Gastrocnemius medialis (tissue), 4 donors: Measurements from ENCODE around the gene SUN1.

Experiments used
- POLR2A ChIP-seq, 2 donors: fragments of 450-650 bp; IDR thresholded peaks; one replicate each; pipeline ENCODE4 v1.6.1; 2017; ENCODE audit warnings: antibody characterized with exemption in 2 of 2, mild to moderate bottlenecking in 2 of 2, moderate library complexity in 2 of 2
- TF ChIP-seq, protein P1 (sequence below), 5 experiments: fragments of 450-650 bp in 3 of 5; fragments of 200-600 bp in 2 of 5; sonication (generic) in 2 of 5; IDR thresholded peaks in 4 of 5; conservative IDR thresholded peaks in 1 of 5; 1 replicate in 4 of 5; 2 replicates in 1 of 5; pipeline ENCODE4 v1.5.1; 2016 to 2019; ENCODE audit warnings: antibody characterized with exemption in 5 of 5, mild to moderate bottlenecking in 3 of 5, moderate library complexity in 3 of 5

DNA sequence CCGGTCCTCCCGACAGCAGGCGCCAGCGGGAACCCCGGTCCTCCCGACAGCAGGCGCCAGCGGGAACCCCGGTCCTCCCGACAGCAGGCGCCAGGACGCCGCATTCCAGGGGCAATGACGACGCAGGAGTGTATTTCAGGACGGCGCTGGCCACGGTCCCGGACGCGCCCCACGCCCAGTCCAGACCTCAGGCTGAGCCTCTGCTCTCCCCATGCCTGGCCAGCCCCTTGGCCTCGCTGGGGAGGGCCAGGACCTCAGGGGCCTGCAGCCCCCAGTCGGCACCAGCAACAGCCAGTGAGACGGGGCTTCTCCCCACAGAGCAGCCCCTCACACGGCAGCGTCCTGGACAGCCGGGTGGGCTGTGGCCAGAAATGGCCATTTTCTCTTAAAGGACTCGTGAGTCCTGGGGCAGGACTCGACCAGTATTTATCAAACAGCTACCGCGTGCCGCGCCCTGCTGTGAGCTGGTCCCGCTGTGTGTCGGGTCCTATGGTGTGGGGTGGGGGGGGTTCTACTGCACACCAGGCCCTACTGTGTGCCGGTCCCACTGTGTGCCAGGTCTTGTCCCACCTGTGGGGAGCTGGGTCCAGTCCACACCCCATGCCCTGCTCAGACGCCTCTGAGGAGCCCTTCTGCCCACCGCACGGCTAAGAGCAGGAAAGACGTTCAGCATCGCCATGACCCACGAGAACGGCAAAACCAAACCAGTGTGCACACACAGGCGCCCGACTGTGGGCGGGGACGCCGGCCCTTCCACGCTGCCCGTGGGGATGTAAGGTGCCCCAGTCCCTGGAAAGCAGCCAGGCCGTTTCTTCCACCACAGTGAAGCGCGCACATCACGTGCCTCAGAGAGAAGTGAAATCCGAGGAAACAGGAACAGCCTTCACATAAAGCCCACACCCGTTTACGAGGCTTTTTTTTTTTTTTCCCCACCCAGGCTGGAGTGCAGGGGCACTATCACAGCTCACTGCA is 77.4 kb downstream of the SUN1 start:
- TF ChIP-seq, protein P1, sequence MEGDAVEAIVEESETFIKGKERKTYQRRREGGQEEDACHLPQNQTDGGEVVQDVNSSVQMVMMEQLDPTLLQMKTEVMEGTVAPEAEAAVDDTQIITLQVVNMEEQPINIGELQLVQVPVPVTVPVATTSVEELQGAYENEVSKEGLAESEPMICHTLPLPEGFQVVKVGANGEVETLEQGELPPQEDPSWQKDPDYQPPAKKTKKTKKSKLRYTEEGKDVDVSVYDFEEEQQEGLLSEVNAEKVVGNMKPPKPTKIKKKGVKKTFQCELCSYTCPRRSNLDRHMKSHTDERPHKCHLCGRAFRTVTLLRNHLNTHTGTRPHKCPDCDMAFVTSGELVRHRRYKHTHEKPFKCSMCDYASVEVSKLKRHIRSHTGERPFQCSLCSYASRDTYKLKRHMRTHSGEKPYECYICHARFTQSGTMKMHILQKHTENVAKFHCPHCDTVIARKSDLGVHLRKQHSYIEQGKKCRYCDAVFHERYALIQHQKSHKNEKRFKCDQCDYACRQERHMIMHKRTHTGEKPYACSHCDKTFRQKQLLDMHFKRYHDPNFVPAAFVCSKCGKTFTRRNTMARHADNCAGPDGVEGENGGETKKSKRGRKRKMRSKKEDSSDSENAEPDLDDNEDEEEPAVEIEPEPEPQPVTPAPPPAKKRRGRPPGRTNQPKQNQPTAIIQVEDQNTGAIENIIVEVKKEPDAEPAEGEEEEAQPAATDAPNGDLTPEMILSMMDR (IDR thresholded peaks at IDR 0.05 in 4 of 5, conservative IDR thresholded peaks at IDR 0.05 in 1 of 5) = no peak
- no peak for TF ChIP-seq POLR2A (IDR thresholded peaks at IDR 0.05)
